SU-DHL-6 (cell line): Measurements from ENCODE around the gene RO60.

Experiments used
- H2AFZ ChIP-seq: fragments of 200-600 bp; sonication (generic); 2 replicates; pipeline ENCODE4 v1.6.1; 2014; ENCODE audit warnings: low read depth, mild to moderate bottlenecking, moderate library complexity, mixed read lengths, antibody characterized with exemption, low read length; ENCODE audit not compliant: severe bottlenecking
- H3F3A ChIP-seq: fragments of 200-600 bp; shearing (Covaris generic); 2 replicates; pipeline ENCODE4 v1.6.0; 2016; ENCODE audit warnings: antibody characterized with exemption, mild to moderate bottlenecking; ENCODE audit not compliant: insufficient read depth
- H3K27ac ChIP-seq: fragments of 200-600 bp; sonication (generic); 2 replicates; pipeline ENCODE4 v1.5.1; 2016; ENCODE audit warnings: low read depth, mild to moderate bottlenecking, low read length, moderate library complexity, mixed read lengths
- H3K27me3 ChIP-seq: fragments of 200-600 bp; sonication (generic), shearing (Covaris generic); 2 replicates; pipeline ENCODE4 v1.6.0; 2014; ENCODE audit warnings: mild to moderate bottlenecking, low read length
- H3K36me3 ChIP-seq: fragments of 200-600 bp; sonication (generic); 2 replicates; pipeline ENCODE4 v1.6.1; 2014; ENCODE audit warnings: mild to moderate bottlenecking, low read length, mixed read lengths
- H3K4me2 ChIP-seq: fragments of 300-600, 200-600 bp; shearing (Covaris generic), sonication (generic); 2 replicates; pipeline ENCODE4 v1.6.0; 2014; ENCODE audit warnings: low read length, low read depth, mild to moderate bottlenecking; ENCODE audit not compliant: poor library complexity, severe bottlenecking
- H3K4me3 ChIP-seq: fragments of 200-600 bp; sonication (generic); 2 replicates; pipeline ENCODE4 v1.5.1; 2014; ENCODE audit warnings: antibody characterized with exemption, low read length, mild to moderate bottlenecking, mixed read lengths; ENCODE audit not compliant: insufficient read depth, poor library complexity, severe bottlenecking
- H3K79me2 ChIP-seq: fragments of 200-600 bp; sonication (generic); 2 replicates; pipeline ENCODE4 v1.6.1; 2014; ENCODE audit warnings: mild to moderate bottlenecking, low read length, moderate library complexity; ENCODE audit not compliant: insufficient read depth
- H3K9ac ChIP-seq: fragments of 200-600 bp; sonication (generic); 2 replicates; pipeline ENCODE4 v1.7.0; 2014; ENCODE audit warnings: mild to moderate bottlenecking, low read length
- H3K9me2 ChIP-seq: fragments of 200-600 bp; sonication (generic); replicated peaks from 2 replicates; pipeline ENCODE4 v1.6.1; 2014; ENCODE audit warnings: low read length; ENCODE audit not compliant: insufficient read depth
- H3K9me3 ChIP-seq: fragments of 200-600 bp; sonication (generic); 2 replicates; pipeline ENCODE4 v1.6.1; 2014; ENCODE audit warnings: low read length, mixed read lengths; ENCODE audit not compliant: insufficient read depth
- H4K20me1 ChIP-seq: fragments of 200-600 bp; sonication (generic); 2 replicates; pipeline ENCODE4 v1.6.1; 2014; ENCODE audit warnings: low read depth, mild to moderate bottlenecking, antibody characterized with exemption, low read length, moderate library complexity, mixed read lengths
- CTCF ChIP-seq: fragments of 200-600 bp; sonication (generic); IDR thresholded peaks from one replicate; pipeline ENCODE4 v1.5.1; 2017; ENCODE audit warnings: antibody characterized with exemption, mild to moderate bottlenecking, low read length, moderate library complexity; ENCODE audit not compliant: insufficient read depth, poor library complexity, severe bottlenecking
- EZH2phosphoT487 ChIP-seq: fragments of 200-600 bp; sonication (generic), shearing (Covaris generic); conservative IDR thresholded peaks from 2 replicates; pipeline ENCODE4 v1.6.1; 2018; ENCODE audit warnings: mild to moderate bottlenecking, antibody characterized with exemption, low read length, moderate library complexity, mixed read lengths

RO60 gene

GRCh38 chr1:193060938-193061337 lies 1.5 kb downstream of the RO60 start:
- TF ChIP-seq CTCF (no peak), EZH2phosphoT487 (no peak)
- Histone ChIP-seq H2AFZ (no peak overlapping the region), H3K27ac (no peak overlapping the region), H3K36me3 (peaks cover 20% of the 10 kb centered on the region), H3K79me2 (peaks cover 96% of the 10 kb centered on the region), H3K4me2 (peak overlapping the region; percentile 100), H4K20me1 (0 out of 2 replicates have a peak, but pooled peaks cover 8% of the 10 kb centered on the region), H3K9me2 (no peaks in the 10 kb centered on the region), H3K4me3 (peak overlapping the region; percentile 81), H3K27me3 (no peaks in the 10 kb centered on the region), H3K9ac (peak overlapping the region; percentile 92), H3K9me3 (no peaks in the 10 kb centered on the region), H3F3A (peaks cover 22% of the 10 kb centered on the region)

GRCh38 chr1:193062698-193063463 lies 3.5 kb downstream of the RO60 start:
- Histone ChIP-seq H3K27me3 (no peaks in the 10 kb centered on the region), H3F3A (peaks cover 14% of the 10 kb centered on the region; the same call in 1 of the 2 replicates), H3K79me2 (peaks cover 94% of the 10 kb centered on the region), H3K9me3 (no peaks in the 10 kb centered on the region), H3K4me2 (no peak overlapping the region), H3K36me3 (peaks cover 13% of the 10 kb centered on the region), H3K27ac (no peak overlapping the region), H3K4me3 (no peak overlapping the region), H2AFZ (no peak overlapping the region), H3K9ac (no peak overlapping the region), H4K20me1 (0 out of 2 replicates have a peak, but pooled peaks cover 8% of the 10 kb centered on the region), H3K9me2 (no peaks in the 10 kb centered on the region)
- no peak for TF ChIP-seq EZH2phosphoT487
- no peak for TF ChIP-seq CTCF

GRCh38 chr1:193065954-193066353 lies 6.5 kb downstream of the RO60 start:
- Histone ChIP-seq H3K9me3 (no peaks in the 10 kb centered on the region), H3K79me2 (peaks cover 79% of the 10 kb centered on the region), H3F3A (peaks cover 20% of the 10 kb centered on the region; the same call in 1 of the 2 replicates), H3K27me3 (no peaks in the 10 kb centered on the region), H3K4me2 (no peak overlapping the region), H4K20me1 (0 out of 2 replicates have a peak, but pooled peaks cover 8% of the 10 kb centered on the region), H3K27ac (no peak overlapping the region), H3K9me2 (no peaks in the 10 kb centered on the region), H2AFZ (no peak overlapping the region), H3K36me3 (peaks cover 13% of the 10 kb centered on the region), H3K9ac (no peak overlapping the region), H3K4me3 (no peak overlapping the region)
- TF ChIP-seq CTCF (no peak), EZH2phosphoT487 (no peak)
